Thymus (tissue), 14 donors: ENCODE results near the gene SHH. TPM values are rescaled to one million over a fixed set of nuclear protein-coding genes. Genes with fewer than 3 reads are reported as not detected.

Experiments used
- DNase-seq, 9 donors: peaks; one replicate each; pipeline ENCODE4 v3.0.0-alpha.2; 2013; ENCODE audit warnings: low spot score in 9 of 9, low read depth in 6 of 9, missing footprints in 1 of 9
- H3K27ac ChIP-seq, 2 donors: one replicate each; pipeline ENCODE4 v1.5.1; 2013; ENCODE audit warnings: control low read depth in 1 of 2, low read depth in 1 of 2, low read length in 1 of 2, mild to moderate bottlenecking in 1 of 2, moderate library complexity in 1 of 2
- H3K27me3 ChIP-seq, 2 donors: one replicate each; pipeline ENCODE4 v1.5.1; 2013; ENCODE audit warnings: low read length in 1 of 2; ENCODE audit not compliant: control insufficient read depth in 2 of 2, insufficient read depth in 1 of 2
- H3K36me3 ChIP-seq, 2 donors: one replicate each; pipeline ENCODE4 v1.5.1; 2013; ENCODE audit warnings: low read length in 1 of 2, mild to moderate bottlenecking in 1 of 2, moderate library complexity in 1 of 2; ENCODE audit not compliant: control insufficient read depth in 2 of 2, insufficient read depth in 2 of 2
- H3K4me1 ChIP-seq, 2 donors: one replicate each; pipeline ENCODE4 v1.5.1; 2013; ENCODE audit warnings: low read length in 2 of 2; ENCODE audit not compliant: control insufficient read depth in 2 of 2, insufficient read depth in 2 of 2
- H3K4me3 ChIP-seq, 2 donors: one replicate each; pipeline ENCODE4 v1.5.1; 2013; ENCODE audit warnings: low read length in 2 of 2, control low read depth in 1 of 2, mild to moderate bottlenecking in 1 of 2
- H3K9me3 ChIP-seq, 2 donors: one replicate each; pipeline ENCODE4 v1.5.1; 2013; ENCODE audit warnings: low read length in 1 of 2, mild to moderate bottlenecking in 1 of 2; ENCODE audit not compliant: control insufficient read depth in 2 of 2, insufficient read depth in 1 of 2
- WGBS: extraction: QIAGEN DNeasy Blood & Tissue Kit; methylation state at CpG from one replicate; pipeline ENCODE4 v1.1.7; 2013; 5-methylcytosine and 5-hydroxymethylcytosine counted together
- long read RNA-seq, 10 donors: transcript quantifications; one replicate each; lab custom pipeline, GENCODE V29; 2026
- polyA plus RNA-seq: library from polyadenylated mRNA; stranded (reverse); fragments of 200-250 nt; gene quantifications from one replicate; pipeline ENCODE4 v1.2.3, GENCODE V29; 2013
- total RNA-seq: library from RNA; stranded (reverse); fragments of 120-200 nt; gene quantifications from one replicate; pipeline ENCODE4 v1.2.4, GENCODE V29; 2013
- donor health status: healthy.

The SHH gene
- 0.05 TPM for total RNA-seq
- 0.09 TPM for polyA plus RNA-seq
- long read RNA-seq, donor 1, result 0 reads
- long read RNA-seq, donor 2, result 0 reads
- long read RNA-seq, donor 3, result 0 reads
- long read RNA-seq, donor 4, result 0 reads
- long read RNA-seq, donor 5, result 0 reads
- long read RNA-seq, donor 6, result 0 reads
- long read RNA-seq, donor 7, result 0 reads
- long read RNA-seq, donor 8, result 0 reads
- long read RNA-seq, donor 9, result 0 reads
- long read RNA-seq, donor 10, result 0 reads

- Histone ChIP-seq H3K27me3 (peaks cover 85 to 91% of the 10 kb centered on the region in 2 donors), H3K4me3 (no peak within 1 kb of the TSS), H3K4me1 (no peaks in the 10 kb centered on the region), H3K9me3 (no peaks in the 10 kb centered on the region), H3K36me3 (no peaks in the 10 kb centered on the region), H3K27ac (no peak within 1 kb of the TSS)
- 3% methylated on average over 53 of the region's 53 CpGs for WGBS
- no peak for DNase-seq
Observed at GRCh38 chr7:155811895-155812761, at the start of gene SHH. TSS of gene SHH (minus strand) at chr7:155812463. CDS start at chr7:155812122, 341 bp downstream.

- Histone ChIP-seq H3K27ac (no peak overlapping the region), H3K36me3 (no peaks in the 10 kb centered on the region), H3K27me3 (peaks cover 0 to 6% of the 10 kb centered on the region in 2 donors), H3K4me1 (no peaks in the 10 kb centered on the region), H3K9me3 (peaks cover 0 to 1% of the 10 kb centered on the region in 2 donors), H3K4me3 (no peak overlapping the region)
- no peak for DNase-seq
- 73% methylated on average over 11 of the region's 11 CpGs for WGBS
Observed at GRCh38 chr7:155861480-155861868, 49.2 kb upstream of the SHH start.

- H3K27ac ChIP-seq, result no peak overlapping the region
- no peak for DNase-seq
- no peaks in the 10 kb centered on the region for H3K4me1 ChIP-seq
- WGBS, result 76% methylated on average over 11 of the region's 11 CpGs
- peaks cover 0 to 6% of the 10 kb centered on the region in 2 donors for H3K27me3 ChIP-seq
- H3K36me3 ChIP-seq, result no peaks in the 10 kb centered on the region
- H3K4me3 ChIP-seq, result no peak overlapping the region
- H3K9me3 ChIP-seq, result peaks cover 0 to 1% of the 10 kb centered on the region in 2 donors
Observed at GRCh38 chr7:155860840-155861479, 48.7 kb upstream of the SHH start.

GRCh38 chr7:155860461-155860839 lies 48.2 kb upstream of the SHH start:
- no peak overlapping the region for H3K4me3 ChIP-seq
- DNase-seq, result no peak
- 89% methylated on average over 4 of the region's 4 CpGs for WGBS
- H3K4me1 ChIP-seq, result no peaks in the 10 kb centered on the region
- H3K27me3 ChIP-seq, result peaks cover 0 to 4% of the 10 kb centered on the region in 2 donors
- H3K36me3 ChIP-seq, result no peaks in the 10 kb centered on the region
- peaks cover 0 to 1% of the 10 kb centered on the region in 2 donors for H3K9me3 ChIP-seq
- no peak overlapping the region for H3K27ac ChIP-seq

GRCh38 chr7:155858521-155859061 lies 46.3 kb upstream of the SHH start:
- Histone ChIP-seq H3K27me3 (peaks cover 0 to 3% of the 10 kb centered on the region in 2 donors), H3K4me3 (no peak overlapping the region), H3K27ac (no peak overlapping the region), H3K4me1 (no peaks in the 10 kb centered on the region), H3K9me3 (no peaks in the 10 kb centered on the region), H3K36me3 (no peaks in the 10 kb centered on the region)
- no peak for DNase-seq
- WGBS, result 91% methylated on average over 3 of the region's 3 CpGs

GRCh38 chr7:155857141-155857540 lies 44.9 kb upstream of the SHH start:
- 93% methylated on average over 3 of the region's 3 CpGs for WGBS
- no peaks in the 10 kb centered on the region for H3K4me1 ChIP-seq
- no peak overlapping the region for H3K27ac ChIP-seq
- no peaks in the 10 kb centered on the region for H3K9me3 ChIP-seq
- H3K36me3 ChIP-seq, result no peaks in the 10 kb centered on the region
- H3K4me3 ChIP-seq, result no peak overlapping the region
- peaks cover 0 to 3% of the 10 kb centered on the region in 2 donors for H3K27me3 ChIP-seq
- no peak for DNase-seq

- peaks cover 0 to 3% of the 10 kb centered on the region in 2 donors for H3K27me3 ChIP-seq
- no peaks in the 10 kb centered on the region for H3K4me1 ChIP-seq
- H3K27ac ChIP-seq, result no peak overlapping the region
- no peak for DNase-seq
- H3K36me3 ChIP-seq, result no peaks in the 10 kb centered on the region
- H3K9me3 ChIP-seq, result no peaks in the 10 kb centered on the region
- H3K4me3 ChIP-seq, result no peak overlapping the region
- WGBS, result 90% methylated on average over 3 of the region's 3 CpGs
Observed at GRCh38 chr7:155856656-155857055, 44.4 kb upstream of the SHH start.

- Histone ChIP-seq H3K4me3 (no peak overlapping the region), H3K9me3 (no peaks in the 10 kb centered on the region), H3K36me3 (no peaks in the 10 kb centered on the region), H3K27me3 (peaks cover 0 to 3% of the 10 kb centered on the region in 2 donors), H3K27ac (no peak overlapping the region), H3K4me1 (no peaks in the 10 kb centered on the region)
- WGBS, result 93% methylated on average over 5 of the region's 5 CpGs
- no peak for DNase-seq
Observed at GRCh38 chr7:155852426-155853301, 40.4 kb upstream of the SHH start.
